KBM-7 (cell line): Measurements from ENCODE around the gene OTUD1.
A peak's percentile ranks its signal among the peaks of the same experiment; 100 is the strongest.
"Not testable (repeated sequence)": the region's sequence is repeated elsewhere in the genome, so short reads cannot be mapped to it uniquely, and the experiment has no call there.

Experiments used
- DNase-seq: peaks from one replicate; pipeline ENCODE4 v3.0.0-alpha.2; 2015
- in situ Hi-C: fragments of 300-500 bp; cut with MboI; formaldehyde crosslinking; loops from 2 replicates; pipeline ENCODE4 v1.14.3; 2020; ENCODE audit warnings: low sequenced_read_pairs, low pct_unique_long_range_greater_than_20kb, mixed read lengths

The OTUD1 gene, protein sequence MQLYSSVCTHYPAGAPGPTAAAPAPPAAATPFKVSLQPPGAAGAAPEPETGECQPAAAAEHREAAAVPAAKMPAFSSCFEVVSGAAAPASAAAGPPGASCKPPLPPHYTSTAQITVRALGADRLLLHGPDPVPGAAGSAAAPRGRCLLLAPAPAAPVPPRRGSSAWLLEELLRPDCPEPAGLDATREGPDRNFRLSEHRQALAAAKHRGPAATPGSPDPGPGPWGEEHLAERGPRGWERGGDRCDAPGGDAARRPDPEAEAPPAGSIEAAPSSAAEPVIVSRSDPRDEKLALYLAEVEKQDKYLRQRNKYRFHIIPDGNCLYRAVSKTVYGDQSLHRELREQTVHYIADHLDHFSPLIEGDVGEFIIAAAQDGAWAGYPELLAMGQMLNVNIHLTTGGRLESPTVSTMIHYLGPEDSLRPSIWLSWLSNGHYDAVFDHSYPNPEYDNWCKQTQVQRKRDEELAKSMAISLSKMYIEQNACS

DNA sequence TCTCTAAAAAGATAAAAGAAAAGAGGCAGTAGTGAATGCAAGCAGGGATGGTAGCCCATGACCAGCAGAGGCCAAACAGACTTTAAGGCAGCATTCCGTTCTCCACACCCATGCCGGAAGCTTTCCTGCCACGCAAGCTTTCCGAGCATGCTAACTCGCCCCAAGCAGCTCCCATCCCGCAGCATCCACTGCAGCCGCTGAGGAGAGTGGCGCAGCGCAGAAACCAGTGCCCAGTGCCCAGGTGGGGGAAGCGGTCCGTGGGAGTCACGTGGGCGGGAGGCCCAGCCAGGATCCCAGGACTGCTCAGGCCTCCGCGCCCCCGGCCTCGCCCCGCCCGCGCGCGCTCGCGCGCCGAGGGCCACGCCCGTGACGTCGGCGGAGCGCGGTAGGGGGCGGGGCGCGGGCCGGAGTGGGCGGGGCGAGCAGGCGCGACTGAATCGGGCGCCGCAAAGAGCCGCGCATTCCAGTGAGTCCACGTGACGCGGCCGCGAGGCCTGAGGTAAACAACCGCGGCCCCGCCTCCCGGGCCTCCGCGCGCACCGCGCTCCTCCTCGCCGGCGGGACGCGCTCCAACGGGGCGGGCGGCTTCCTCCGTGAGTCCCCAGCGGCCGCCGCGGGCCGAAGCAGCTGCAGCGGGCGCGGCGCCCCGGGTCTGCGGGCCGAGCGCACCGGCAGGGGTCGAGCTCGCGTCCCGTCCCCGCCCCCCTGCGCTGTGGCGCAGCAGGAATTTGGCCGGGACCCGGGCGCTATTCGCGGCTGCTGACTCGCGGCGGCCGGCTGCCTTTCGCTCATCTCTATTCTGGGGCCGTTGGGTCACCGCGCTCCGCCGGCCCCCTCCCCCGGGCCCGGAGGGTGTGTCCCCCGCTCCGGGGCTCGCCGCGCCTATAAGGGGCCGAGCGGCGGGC is at the start of gene OTUD1:
Gene OTUD1, plus strand, starts transcription at position 529 of the 905 bp plus-strand sequence. CDS start 383 bp downstream, outside the sequence.
- DNase-seq, result peak; percentile 84
- in situ Hi-C loops, result no loop called here

GRCh38 chr10:23390408-23390807 is 48.5 kb upstream of the OTUD1 start:
- in situ Hi-C loops, DNase-seq: not testable (repeated sequence)

DNA sequence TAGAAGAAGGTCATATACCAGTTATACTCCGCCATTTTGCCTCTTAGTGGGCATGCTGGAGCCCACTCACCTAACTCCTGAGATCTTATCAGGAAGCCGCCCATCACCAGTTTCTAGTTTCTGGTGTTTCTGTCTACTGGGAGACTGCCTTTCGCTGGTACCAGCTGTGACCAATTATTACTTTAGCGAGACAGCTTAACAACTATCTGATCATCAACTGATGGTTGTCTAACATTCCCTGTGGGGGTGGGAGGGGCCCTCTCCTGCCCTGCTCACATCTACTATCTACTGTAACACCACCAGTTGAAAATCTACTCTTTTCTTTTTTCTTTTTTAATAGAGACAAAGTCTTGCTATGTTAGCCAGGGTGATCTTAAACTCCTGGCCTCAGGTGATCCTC is 48.1 kb upstream of the OTUD1 start:
- in situ Hi-C loops, result no loop called here
- no peak for DNase-seq

DNA sequence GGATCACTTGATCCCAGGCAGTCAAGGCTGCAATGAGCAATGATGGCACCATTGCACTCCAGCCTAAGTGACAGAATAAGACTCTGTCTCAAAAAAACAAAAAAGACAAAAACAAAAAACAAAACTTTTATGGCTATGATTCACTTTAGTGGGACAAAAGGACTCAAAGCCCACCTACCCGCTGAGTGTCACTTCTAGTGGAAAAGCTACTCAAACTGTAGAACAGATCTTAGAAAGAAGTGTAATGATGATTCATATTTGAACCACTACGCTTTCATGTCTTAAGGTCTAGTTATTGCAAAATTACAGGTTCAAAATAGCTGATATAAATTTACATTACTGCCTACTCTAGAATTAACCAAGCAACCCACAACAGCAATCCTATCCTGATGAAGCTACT is 47.1 kb upstream of the OTUD1 start:
- DNase-seq, result no peak
- in situ Hi-C loops, result no loop called here

DNA sequence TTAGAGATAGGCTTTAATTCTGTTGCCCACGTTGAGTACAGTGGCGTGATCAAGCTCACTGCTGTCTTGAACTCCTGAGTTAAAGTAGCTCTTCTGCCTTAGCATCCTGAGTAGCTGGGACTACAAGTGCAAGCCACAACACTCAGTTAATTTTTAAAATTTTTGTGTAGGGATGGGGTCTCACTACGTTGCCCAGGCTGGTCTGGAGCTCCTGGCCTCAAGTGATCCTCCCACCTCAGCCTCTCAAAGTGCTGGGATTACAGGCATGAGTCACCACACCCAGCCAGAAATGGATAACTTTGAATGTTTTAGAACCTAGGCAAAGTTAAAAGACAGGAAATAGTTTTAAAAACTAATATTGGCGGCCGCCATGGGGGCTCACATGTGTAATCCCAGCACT is 43.9 kb upstream of the OTUD1 start:
- in situ Hi-C loops, result no loop called here

GRCh38 chr10:23396695-23397094 is 42.2 kb upstream of the OTUD1 start:
- no peak for DNase-seq
- in situ Hi-C loops, result no loop called here

More for the DNA sequence above, 43.9 kb upstream of the OTUD1 start:
- no peak for DNase-seq

- in situ Hi-C loops, result no loop called here
- DNase-seq, result no peak
Measured at GRCh38 chr10:23399701-23400144, 39.2 kb upstream of the OTUD1 start.

DNA sequence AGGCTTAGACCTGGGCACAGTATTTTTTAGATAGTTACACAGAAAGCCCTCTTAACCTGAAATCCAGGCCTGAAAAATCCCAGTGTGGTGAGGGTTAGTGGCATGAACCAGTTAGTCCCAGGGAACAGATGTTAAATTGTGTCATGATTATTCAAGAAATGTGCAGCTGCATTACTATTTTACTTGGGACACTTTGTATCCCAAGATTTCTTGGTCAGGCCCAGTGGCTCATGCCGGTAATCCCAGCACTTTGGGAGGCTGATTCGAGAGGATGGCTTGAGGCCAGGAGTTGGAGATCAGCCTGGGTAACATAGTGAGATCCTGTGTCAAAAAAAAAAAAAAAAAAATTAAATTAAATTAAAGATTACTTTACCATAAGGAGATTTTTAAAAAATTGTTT is 36.0 kb upstream of the OTUD1 start:
- no peak for DNase-seq
- in situ Hi-C loops, result no loop called here

DNA sequence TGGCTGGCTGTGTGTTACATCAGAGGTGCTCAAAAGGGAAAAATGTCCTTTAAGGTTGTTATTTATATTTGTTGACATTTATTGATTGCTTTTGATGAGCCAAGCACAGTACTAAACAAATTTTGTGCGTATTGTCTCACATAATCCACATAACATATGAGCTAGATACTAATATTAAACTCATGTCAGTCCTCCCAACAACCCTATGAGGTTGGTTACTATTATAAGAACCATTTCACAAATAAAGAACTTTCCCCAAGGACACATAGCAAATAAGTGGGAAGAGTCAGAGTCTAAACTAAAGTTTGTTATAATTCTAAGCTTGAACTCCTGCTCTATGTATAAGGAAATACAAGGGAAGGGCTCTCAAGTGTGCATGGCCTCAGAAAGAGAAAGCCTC is 35.6 kb upstream of the OTUD1 start:
- in situ Hi-C loops, result no loop called here
- no peak for DNase-seq

GRCh38 chr10:23403719-23404118 is 35.2 kb upstream of the OTUD1 start:
- DNase-seq, result no peak
- in situ Hi-C loops, result no loop called here

DNA sequence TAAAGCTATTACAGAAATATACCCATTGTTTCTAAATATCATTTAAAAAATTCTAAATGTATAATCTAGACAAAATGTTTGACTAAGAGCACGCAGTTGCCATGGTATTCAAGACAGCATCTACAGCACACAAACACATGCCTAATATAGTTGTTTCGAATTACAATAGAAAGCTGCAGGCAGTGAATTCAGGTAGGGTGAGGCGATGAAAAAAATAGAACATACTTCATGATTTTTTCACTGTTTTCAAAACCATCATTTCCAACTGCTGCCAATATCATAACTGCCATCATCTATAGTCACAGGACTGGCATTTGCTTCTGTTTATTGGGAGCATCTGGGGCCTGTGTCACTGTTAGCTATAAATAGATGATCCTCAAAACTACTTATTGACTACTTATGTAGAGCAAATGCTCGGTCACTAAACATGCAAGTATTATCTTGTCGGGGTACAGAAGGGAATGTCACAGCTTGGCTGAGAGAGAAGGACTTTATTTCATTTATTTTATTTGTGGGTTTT is 34.4 kb upstream of the OTUD1 start:
- in situ Hi-C loops, result no loop called here
- no peak for DNase-seq

- in situ Hi-C loops, result no loop called here
- DNase-seq, result no peak
Measured at GRCh38 chr10:23405540-23405939, 33.3 kb upstream of the OTUD1 start.

- DNase-seq, result no peak
- in situ Hi-C loops, result no loop called here
Measured at GRCh38 chr10:23406409-23406808, 32.5 kb upstream of the OTUD1 start.

DNA sequence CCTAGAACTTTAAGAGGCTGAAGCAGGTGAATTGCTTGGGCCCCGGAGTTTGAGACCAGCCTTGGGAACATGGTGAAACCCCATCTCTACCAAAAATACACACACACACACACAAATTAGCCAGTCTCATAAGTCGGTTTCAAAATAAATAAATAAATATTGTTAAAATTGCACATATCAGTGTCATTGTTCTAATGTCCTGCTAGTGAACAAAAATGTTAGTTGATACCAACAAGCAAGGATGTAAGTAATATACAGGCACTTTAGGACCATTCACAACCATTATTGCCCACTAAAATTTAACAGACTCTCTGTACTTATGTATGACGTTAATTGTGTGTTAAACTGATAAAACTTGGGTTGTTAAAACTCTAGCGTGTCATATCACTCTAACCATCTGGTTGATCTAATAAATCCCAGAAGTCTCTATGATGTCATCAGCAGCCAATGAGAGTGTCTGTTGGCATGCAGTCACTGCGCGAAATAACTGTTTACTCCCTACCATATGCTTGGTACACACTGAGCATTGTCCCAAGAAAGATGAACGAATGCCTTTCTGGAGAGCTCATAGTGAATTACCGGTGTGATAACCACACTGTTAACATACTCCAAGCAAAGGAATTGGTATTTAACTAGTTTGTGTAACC is 30.4 kb upstream of the OTUD1 start:
- DNase-seq, result no peak
- in situ Hi-C loops, result no loop called here

- in situ Hi-C loops, result no loop called here
- DNase-seq, result no peak
Measured at GRCh38 chr10:23412223-23412622, 26.7 kb upstream of the OTUD1 start.

DNA sequence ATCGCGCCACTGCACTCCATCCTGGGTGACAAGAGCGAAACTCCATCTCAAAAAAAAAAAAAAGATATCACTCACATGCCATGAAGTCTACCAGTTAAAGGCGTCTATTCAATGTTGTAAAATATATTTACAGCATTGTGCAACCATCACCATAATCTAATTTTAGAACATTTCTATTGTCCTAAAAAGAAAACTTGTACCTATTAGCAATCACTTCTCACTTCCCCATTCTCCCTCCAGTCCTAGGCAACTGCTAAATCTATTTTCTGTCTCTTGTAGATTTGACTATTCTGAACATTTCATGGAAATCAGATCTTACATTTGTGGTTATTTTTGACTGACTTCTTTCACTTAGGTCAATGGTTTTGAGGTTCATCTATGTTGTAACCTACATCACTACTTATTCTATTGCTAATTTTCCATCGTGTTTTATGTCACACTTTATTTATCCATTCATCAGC is 25.2 kb upstream of the OTUD1 start:
- in situ Hi-C loops, result no loop called here

GRCh38 chr10:23414658-23415057 is 24.2 kb upstream of the OTUD1 start:
- DNase-seq, result no peak
- in situ Hi-C loops, result no loop called here

More for the DNA sequence above, 25.2 kb upstream of the OTUD1 start:
- no peak for DNase-seq

GRCh38 chr10:23417254-23417653 is 21.6 kb upstream of the OTUD1 start:
- in situ Hi-C loops, result no loop called here
- DNase-seq, result no peak

- in situ Hi-C loops, result no loop called here
- DNase-seq, result no peak
Measured at GRCh38 chr10:23418051-23418681, 20.7 kb upstream of the OTUD1 start.
